HG03571 (cell line): ENCODE measurements around the gene STK36.

Experiments
- ATAC-seq: cut with Tn5 transposase; IDR thresholded peaks from one replicate; pipeline ENCODE4 v1.9.1; 2021; ENCODE audit not compliant: unreplicated experiment

Gene STK36

GRCh38 chr2:218720048-218721041 is 48.5 kb downstream of the STK36 start:
- ATAC-seq = no peak

DNA sequence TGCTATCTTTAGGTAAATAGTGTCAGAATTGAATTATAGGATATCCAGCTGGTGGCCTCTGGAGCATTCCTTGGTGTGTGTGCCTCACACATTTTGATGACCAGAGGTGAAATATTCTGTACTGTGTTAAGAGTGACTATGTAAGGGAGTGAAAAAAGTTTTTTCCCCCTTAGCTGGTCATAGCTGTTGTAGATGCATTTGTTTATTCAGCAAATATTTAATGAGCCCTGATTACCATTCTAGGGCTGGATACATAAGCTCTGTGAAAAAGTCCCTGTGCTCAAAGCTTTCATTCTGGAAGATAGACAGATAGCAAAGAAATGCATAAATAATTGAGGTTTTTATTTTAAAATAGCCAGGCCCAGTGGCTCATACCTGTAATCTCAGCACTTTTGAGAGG is 49.6 kb downstream of the STK36 start:
- ATAC-seq = no peak

GRCh38 chr2:218721934-218722333 is 50.0 kb downstream of the STK36 start:
- no peak for ATAC-seq

DNA sequence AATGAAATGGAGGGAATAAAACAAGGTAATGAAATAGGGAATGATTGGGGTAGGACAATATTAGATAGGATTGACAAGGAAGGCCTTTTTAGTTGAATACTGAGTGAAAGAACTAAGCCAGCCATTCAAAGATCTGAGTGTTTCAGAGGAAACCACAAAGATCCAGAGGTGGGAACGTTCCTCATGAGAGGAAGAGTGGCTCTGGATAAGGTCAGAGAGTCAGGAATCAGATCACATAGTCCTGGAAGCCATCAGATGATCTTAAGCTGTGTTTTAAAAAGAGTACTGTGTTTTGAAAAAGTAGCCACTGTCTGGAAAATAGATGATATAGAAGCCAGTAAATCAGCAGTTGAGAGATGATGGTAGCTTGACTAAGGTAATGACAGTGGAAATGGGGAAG is 50.5 kb downstream of the STK36 start:
- ATAC-seq = no peak

DNA sequence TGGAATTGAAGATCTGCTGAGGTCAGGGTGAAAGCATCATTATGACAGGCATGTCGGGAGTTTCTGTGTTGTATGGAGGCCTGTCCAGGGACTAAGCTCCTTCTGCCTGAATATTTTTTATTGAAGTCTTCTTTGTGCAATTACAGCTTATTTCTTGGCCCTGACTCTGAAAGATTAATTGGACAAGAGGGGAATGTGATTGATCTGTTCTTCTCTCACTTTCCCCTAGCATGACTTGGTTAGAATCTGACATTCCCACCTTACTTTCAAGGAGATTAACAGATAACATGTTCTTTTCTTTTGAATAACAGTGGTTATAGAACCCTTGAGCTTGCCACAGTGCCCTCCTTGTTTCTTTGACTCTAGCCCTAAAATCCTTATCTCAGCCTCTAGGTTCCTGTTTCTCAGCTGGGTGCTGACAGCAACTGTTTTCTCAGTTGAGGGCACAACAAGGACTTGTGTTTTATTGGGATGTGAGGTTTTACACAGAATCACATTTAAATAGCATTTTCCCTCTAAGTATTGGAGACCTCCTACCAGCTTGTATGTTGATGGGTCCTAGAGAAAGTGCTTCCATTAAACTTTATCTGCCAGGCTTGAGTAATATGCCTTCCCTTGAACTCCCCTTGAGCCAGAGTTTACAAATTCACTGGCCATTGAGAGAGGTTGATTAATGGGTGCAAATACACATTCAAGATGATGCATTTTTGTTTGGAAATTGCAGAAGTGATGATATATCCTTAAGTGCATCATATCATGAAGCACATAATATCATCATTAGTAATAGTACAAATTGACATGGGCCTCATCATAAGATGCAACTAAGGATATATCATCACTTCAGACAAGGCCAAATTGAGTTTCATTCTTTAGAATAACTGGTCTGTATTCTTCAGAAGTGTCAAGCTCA is 51.2 kb downstream of the STK36 start:
- no peak for ATAC-seq

GRCh38 chr2:218726004-218726574 is 54.2 kb downstream of the STK36 start:
- no peak for ATAC-seq

GRCh38 chr2:218727502-218728165 is 55.7 kb downstream of the STK36 start:
- ATAC-seq = no peak

- no peak for ATAC-seq
These were observed 57.8 kb downstream of the STK36 start for GRCh38 chr2:218729640-218730039.

DNA sequence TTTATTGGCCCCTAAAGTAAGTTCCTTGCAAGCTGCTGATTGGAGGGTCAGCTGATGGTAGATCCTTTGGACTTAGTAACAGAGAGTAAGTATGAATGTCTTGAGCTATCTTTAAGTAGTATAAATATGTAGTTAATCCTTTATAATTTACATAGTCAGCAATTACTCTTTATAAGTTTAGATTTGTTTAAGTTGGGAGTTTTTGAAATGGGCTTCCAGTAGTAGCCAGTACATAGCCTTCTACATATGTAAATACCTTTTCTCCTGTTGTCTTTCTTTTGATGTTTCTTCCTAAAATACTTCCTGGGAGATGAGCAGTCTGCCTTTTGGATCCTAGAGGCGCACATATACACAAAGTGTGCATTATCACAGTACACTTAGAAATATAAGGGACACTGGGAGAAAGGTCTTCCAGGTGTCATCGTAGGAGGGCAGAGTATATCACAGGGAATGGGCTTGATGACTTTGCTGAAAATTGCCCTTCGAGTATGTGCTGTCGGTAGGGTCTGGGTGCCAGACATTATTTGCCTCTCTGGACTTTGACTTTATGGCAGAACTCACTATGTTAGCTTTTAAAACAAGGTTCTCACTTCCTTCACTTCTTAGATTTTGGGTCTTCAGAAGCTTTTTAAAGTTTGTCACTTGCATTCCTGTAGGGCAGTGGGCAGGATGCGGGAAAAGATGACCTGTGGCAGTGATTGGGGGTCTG is 60.3 kb downstream of the STK36 start:
- ATAC-seq = no peak

DNA sequence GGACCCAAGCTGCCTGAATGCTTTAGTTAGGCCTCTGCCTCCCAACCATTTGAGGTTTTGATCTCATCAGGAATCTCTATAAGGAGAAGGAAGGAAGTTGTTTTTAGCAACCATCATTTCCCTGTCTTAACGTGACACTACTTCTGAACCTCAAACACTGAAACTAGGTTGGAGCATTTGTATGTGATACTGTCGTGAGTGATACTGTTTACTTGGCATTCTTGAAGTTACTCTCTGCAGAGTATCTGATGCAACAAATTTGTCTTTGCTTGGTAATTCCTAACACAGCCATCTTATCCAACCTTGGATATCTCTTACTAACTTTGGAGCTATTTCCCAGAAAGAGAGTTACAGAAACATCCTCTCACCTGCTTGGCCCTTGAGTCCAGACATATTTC is 60.9 kb downstream of the STK36 start:
- ATAC-seq = no peak

DNA sequence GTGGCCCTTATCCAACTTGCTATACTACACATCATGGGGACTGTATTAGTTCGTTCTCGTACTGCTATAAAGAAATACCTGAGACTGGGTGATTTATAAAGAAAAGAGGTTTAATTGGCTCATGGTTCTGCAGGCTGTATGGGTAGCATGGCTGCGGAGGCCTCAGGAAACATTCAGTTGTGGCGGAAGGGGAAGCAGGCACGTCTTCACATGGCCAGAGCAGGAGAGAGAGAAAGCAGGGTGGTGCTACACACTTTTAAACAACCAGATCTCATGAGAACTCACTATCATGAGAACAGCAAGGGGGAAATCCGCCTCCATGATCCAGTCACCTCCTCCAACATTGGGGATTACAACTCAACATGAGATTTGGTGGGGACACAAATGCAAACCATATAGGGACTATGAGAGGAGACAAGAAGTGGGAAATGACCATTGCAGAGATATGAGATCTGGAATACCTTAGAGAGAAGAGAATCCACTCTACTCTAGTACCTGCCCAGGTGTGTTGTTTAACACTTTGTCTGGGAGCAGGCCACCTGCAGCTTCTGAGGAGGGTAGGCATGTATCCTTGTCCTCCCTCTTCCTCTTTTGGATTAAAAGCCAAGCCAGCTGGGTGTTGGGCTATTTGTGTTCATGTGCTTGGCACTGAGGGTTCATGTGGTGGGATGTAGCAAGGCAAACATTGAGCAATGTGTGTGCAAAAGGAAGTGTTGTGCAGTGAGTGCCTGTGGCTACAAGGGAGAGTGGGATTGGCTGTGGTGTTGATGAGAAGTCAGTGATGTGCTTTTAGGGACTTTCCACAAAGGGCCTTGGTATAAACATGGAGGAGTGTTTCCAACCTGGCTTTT is 61.5 kb downstream of the STK36 start:
- no peak for ATAC-seq

DNA sequence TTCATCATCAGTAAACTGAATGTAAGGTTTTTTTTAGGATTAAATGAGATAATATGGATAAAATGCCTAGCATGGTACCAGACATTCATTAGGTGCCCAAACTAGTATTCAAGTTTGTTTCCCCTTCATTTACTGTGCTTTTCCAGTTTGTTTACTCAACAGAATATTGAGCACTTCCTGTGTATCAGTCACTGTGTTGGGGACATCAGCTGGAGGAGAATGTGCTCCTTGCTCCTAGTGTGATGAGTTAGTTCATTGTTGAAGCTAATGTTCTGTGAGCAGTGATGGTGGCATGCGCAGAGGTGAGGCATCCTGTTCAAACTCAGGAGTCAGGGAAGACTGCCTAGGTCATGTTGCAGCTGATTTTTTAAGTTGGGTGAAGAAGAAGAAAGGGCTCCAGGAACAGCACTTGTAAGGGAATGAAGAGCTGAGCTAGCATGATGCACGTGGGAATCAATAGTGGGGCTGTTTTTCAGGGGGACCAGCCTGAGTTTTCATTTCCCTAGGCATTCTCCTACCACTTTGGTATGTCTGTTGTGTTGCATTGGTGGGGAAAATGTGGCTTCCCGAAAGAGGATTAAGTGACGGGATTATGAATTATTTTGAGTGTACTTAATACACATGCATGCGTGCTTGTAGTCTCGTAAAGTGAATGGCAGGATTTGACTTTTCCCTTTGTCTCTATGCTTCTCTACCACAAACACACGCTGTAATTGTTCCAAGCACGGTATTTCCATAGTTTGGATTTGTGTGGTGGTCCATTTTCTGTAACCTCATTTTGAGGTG is 62.5 kb downstream of the STK36 start:
- ATAC-seq = no peak

GRCh38 chr2:218736531-218736930 is 64.6 kb downstream of the STK36 start:
- ATAC-seq = no peak

GRCh38 chr2:218743068-218743467 is 71.2 kb downstream of the STK36 start:
- no peak for ATAC-seq

DNA sequence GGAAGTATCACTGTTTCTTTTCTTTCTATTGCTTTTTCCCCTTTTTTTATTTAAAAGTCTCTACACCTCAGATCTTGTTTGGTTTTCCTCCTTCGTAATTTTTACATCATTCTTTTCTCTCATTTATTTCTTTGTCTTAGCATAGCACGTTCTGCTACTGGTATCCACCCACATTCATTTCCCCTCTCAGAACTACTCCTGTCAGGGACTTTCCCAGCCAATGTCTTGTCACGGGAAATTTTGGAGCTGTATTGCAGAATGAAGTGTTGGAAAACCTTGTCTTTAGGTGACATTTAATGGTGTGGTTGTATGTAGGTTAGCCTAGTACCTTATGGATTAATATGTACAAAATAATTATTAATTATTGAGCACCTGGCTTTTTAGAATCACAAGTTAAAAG is 72.7 kb downstream of the STK36 start:
- no peak for ATAC-seq

- no peak for ATAC-seq
These were observed 73.3 kb downstream of the STK36 start for GRCh38 chr2:218745160-218745558.

- ATAC-seq = no peak
These were observed 73.9 kb downstream of the STK36 start for GRCh38 chr2:218745559-218746469.

GRCh38 chr2:218746470-218746795 is 74.5 kb downstream of the STK36 start:
- ATAC-seq = no peak
